Fibroblast of pulmonary artery (primary cell): ENCODE measurements around the gene IRF2BP1.
A peak's percentile ranks its signal among the peaks of the same experiment; 100 is the strongest.
"Not testable (repeated sequence)": the region's sequence is repeated elsewhere in the genome, so short reads cannot be mapped to it uniquely, and the experiment has no call there.

ENCODE experiments used
- DNase-seq: peaks from one replicate; pipeline ENCODE4 v3.0.0-alpha.2; 2010; ENCODE audit warnings: low read depth
- H3K4me3 ChIP-seq: replicated peaks from 2 replicates; pipeline ENCODE4 v1.5.1; 2011; ENCODE audit warnings: low read depth, mild to moderate bottlenecking, control low read depth, low read length, moderate library complexity
- TF ChIP-seq, protein P1 (sequence below): IDR thresholded peaks from 2 replicates; pipeline ENCODE4 v1.5.1; 2011; ENCODE audit warnings: mild to moderate bottlenecking, control low read depth, low read length, inconsistent platforms; ENCODE audit errors: missing control alignments

Gene IRF2BP1

DNA sequence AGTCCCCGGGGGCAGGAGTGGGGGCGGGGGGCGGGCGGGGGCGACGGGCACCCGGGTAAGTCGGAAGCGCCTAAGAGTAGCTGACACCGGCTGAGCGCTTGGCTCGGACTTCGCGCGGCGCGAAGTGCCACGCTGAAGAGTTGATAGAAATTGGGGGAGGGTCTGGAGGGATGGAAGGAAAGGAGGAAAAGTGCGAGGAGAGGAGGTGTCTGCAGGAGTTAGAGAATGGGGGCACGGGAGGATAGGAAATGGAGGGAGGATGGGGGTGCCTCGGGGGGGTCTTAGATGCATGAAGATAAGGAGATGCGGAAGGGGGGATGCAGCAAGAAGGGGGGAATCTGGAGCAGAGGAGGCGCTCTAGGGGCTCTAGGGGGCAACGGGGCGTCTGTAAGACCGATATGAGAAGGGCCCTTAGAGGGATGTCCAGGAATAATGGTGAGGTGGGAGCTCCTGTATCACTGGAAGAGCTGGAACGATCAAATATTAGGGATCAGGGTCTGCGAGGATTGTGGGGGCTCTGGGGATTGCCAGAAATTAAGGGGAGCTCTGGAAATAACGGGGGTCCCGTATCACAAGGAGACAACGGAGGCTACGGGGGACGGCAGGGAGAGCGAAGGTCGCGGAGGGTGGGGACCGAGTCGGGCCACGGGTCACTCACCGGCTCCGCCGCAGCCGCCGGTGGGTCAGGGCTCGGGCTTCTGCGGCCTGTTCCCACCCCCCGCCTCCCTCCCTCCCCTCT, 16.1 kb upstream of the IRF2BP1 start, which contains the start of gene MYPOP:
TSS of gene MYPOP (minus strand) at position 702 of the 739 bp plus-strand sequence. CDS start 840 bp downstream, outside the sequence.
- no peak for DNase-seq
- peak within 1 kb of the TSS; percentile 71 for H3K4me3 ChIP-seq
- TF ChIP-seq, protein P1, sequence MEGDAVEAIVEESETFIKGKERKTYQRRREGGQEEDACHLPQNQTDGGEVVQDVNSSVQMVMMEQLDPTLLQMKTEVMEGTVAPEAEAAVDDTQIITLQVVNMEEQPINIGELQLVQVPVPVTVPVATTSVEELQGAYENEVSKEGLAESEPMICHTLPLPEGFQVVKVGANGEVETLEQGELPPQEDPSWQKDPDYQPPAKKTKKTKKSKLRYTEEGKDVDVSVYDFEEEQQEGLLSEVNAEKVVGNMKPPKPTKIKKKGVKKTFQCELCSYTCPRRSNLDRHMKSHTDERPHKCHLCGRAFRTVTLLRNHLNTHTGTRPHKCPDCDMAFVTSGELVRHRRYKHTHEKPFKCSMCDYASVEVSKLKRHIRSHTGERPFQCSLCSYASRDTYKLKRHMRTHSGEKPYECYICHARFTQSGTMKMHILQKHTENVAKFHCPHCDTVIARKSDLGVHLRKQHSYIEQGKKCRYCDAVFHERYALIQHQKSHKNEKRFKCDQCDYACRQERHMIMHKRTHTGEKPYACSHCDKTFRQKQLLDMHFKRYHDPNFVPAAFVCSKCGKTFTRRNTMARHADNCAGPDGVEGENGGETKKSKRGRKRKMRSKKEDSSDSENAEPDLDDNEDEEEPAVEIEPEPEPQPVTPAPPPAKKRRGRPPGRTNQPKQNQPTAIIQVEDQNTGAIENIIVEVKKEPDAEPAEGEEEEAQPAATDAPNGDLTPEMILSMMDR: no peak

DNA sequence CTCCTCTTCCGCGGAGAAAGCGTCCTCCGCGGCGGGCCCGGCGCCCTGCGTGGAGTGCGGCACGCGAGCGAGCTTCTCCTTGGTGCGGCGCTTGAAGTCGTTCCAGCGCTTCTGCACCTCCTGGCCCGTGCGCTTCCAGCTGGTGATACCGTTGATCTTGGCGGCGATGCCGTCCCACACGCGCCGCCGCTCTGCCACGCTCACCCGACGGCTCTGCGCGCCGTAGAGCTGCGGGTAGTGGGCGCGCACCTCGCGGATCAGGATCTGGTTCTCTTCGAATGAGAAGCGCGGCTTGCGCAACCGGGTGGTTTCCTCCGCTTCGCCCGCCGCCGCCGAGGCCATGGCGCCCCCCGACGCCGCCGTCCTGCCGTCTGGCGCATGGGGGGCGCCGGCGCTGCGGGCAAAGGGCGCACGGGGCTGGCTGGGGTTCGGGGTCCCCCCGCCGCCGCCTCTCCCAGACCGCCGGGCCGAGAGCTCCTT, 15.5 kb upstream of the IRF2BP1 start:
- peak; percentile 59 for DNase-seq
- TF ChIP-seq, protein P1: no peak
- peak overlapping the region; percentile 58 for H3K4me3 ChIP-seq

DNA sequence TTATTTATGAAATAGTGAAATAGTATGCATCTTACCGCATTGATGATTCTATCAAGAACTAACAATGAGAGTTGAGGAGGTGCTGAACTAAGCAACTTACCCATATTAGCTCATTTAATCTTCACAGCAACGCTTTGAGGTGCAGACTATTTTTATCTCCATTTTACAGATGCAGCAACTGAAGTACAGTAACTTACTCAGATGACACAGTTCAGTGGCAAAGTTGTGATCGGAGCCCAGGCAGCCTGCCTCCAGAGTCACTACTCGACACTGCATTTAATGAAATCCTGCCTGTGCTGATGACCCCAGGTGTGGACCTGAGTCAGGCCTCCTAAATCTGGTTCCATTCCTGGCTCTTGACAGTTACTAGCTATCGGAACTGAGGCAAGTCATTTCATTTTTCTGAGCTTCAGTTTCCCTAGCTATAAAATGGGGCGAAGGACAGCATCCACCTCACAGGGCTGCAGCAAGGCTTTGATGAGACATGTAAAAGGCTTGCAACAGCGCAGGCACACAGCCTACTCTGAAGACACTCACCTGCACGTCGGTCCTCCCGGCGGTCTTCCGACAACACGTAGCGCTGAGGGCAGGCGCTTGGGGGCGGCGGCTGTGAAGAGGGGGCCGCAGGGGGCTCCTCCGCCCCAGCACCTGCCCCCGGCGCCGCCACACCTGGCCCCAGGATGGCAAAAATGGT, 14.9 kb upstream of the IRF2BP1 start:
- DNase-seq: no peak
- peak overlapping the region; percentile 58 for H3K4me3 ChIP-seq
- TF ChIP-seq, protein P1: no peak

DNA sequence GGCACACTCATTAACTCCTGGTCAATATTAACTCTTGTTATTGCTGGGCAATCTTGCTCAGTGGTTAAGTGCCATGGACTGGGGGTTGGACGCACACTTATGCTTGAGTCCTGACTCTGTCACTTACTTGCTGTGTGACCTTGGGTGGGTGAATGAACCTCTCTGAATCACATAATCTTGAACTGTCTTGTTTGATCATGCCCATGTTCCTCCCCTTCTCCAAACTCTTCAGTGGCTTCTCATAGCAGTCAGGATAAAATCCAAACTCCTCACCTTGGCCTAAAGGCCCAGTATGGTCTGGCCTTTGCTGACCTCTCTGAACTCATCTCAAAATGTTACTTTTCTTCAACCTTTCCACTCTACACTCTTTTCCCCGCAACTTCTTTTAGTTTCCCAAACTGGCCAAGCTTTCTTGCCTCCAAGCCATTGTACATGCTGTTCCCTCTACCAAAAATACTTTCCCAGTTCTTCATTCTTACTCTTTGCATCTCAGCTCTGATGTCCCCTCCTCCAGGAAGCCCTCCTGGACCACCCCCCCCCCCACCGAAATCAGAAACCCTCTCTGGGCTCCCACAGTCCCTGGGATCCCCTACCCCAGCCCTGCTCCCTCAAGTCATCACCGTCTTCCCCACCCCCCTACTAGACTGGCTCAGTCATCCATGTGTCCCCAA, 14.1 kb upstream of the IRF2BP1 start:
- no peak overlapping the region for H3K4me3 ChIP-seq
- TF ChIP-seq, protein P1: no peak
- DNase-seq: no peak

DNA sequence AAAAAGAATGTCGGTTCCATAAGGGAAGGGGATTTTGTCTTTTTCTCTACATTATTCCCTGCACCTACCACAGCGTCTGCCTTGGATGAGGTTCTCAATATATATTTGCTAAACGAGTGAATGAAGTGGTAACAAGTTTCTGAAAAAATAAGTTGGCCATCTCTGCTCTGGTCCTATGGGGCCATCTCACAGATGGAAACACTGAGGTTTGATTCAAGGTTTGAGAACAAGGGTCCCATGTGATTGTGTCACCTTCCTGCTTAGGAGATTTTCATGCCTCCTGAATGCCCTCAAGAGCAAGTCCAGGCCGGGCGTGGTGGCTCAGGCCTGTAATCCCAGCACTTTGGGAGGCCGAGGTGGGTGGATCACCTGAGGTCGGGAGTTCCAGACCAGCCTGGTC, 13.3 kb upstream of the IRF2BP1 start:
- H3K4me3 ChIP-seq: no peak overlapping the region
- TF ChIP-seq, protein P1: no peak
- DNase-seq: no peak

DNA sequence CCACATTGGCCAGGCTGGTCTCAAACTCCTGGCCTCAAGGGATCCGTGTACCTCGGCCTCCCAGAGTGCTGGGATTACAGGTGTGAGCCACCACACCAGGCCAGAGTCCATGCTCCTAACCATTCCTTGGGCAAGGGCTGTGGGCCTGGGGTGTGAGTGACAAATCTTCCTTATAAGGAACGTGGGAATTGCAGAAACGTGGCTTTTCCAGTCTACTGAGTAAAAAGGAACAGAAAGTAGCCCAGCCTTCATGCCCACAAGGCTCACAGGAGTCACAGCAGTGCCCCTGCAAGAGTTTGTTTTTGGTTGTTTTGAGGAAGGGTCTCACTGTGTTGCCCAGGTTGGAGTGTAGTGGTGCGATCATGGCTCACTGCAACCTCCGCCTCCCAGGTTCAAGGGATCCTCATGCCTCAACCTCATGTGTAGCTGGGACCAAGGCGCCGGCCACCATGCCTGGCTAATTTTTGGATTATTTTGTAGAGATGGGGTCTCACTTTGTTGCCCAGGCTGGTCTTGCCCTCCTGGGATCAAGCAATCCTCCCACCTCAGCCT, 11.4 kb upstream of the IRF2BP1 start:
- DNase-seq: no peak
- no peak overlapping the region for H3K4me3 ChIP-seq
- TF ChIP-seq, protein P1: no peak

DNA sequence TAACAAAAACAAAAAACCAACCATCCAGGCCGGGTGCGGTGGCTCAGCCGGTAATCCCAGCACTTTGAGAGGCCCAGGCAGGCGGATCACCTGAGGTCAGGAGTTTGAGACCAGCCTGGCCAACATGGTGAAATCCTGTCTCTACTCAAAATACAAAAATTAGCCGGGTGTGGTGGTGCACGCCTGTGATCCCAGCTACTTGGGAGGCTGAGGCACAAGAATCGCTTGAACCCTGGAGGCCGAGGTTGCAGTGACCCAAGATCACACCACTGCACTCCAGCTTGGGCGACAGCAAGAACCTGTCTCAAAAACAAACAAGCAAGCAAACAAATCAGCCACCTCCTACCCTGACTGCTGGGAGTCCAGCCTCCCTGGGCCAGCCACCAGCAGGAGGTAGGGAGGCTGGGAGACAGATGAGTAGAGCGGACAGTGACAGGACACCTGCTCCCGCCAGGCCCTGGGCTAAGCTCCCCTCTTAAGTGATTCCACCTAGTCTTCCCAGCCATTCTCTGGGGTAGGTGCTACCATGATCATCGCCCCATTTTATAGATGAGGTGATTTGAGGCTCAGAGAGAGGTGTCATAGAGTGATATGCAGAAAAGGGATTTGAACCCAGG, 10.2 kb upstream of the IRF2BP1 start:
- DNase-seq, H3K4me3 ChIP-seq: not testable (repeated sequence)
